ENCODE measurements around the gene NOS3. TPM values are rescaled to one million over a fixed set of nuclear protein-coding genes. Genes with fewer than 3 reads are reported as not detected.

NOS3 gene
- total and polyA plus RNA-seq, 9 of the 15 experiments (the other 6 are each of a cell fraction or from before 2014, with no cell fraction given) = 1.1 to 121 (median 23.6) TPM

DNA sequence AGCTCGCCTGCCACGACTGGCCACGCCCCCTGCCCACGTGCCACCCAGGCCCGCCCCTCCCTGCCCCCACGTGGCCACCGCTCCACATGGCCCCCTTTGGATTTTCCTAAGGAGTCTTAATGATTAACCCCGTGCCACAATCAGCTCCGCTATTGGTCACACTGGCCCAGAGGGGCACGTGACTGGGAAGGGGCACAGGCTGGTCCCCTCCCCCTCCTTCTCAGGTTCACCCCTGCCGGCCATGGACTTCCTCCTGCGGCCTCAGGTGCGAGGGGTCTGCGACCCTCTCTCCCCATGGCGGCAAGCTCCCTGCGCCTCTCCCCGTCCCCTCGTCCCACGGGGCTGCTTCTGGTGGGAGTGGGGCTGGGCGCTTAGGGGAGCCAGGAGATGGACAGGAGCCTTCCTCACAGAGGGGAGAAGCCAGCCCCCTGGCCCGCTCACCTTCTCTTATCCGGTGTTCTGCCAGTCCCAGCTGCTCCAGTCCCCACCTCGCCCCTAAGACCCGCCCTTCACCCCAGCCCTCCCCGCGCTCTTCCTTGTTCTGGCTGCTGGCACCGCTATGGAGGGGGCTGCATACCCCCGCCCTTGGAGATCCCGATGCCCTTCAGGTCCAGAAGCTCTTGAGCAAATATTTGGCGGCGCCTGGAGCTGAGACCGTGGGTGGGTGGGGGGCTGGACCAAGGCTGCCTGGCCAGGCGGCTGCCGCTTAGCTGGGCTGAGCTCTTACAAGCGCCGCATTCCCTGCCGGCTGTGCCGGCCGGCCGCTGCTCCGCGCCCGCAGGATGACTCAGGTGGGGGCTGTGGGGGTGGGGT is 71.8 kb downstream of the NOS3 start (continued):
- TF ChIP-seq NKRF (IDR thresholded peaks at IDR 0.05; ENCODE audit: borderline replicate concordance) = peak; percentile 99
- peak; percentile 93 for TF ChIP-seq KLF13 (tag; IDR thresholded peaks at IDR 0.05; ENCODE audit: borderline replicate concordance, low read depth)
- peak; percentile 84; the same call in 1 of the 2 replicates for TF ChIP-seq JUN (IDR thresholded peaks at IDR 0.05; ENCODE audit: borderline replicate concordance, low read depth, low read length)
- TF ChIP-seq JUN (CRISPR knock-in tag; IDR thresholded peaks at IDR 0.05; ENCODE audit: borderline replicate concordance) = no peak

DNA sequence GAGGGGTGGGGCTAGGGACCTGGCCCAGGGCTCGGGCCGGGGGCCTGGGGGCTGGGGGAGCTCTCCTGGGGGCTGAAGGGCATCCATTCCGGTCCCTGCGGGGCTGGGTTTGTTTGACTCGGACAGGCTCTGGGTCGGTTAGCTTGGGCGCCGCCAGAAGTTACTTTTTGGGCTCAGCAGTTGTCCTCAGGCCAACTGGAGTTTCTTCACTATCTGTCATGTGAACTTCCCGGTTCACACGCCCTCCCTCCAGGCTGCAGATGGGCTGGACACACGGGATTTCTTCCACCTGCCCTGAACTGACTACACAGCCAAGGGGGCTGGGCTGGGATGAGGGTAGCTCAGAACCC is 72.4 kb downstream of the NOS3 start:
- BruUV-seq (replicated peaks) = no TSS peak
- Histone ChIP-seq H3K9ac (ENCODE audit: insufficient read depth in 1 of 2, low read depth in 2 of 2, low read length in 2 of 2) (peak overlapping the region; percentile 21 to 91; a peak in 3 of 4 replicates), H3K27me3 (ENCODE audit: control insufficient read depth in 2 of 2, insufficient read depth in 2 of 2, low read length in 2 of 2) (no peaks in the 10 kb centered on the region), H3K4me2 (ENCODE audit: insufficient read depth, low read length) (peak overlapping the region; percentile 63), H3K9me3 (replicated peaks; ENCODE audit: control insufficient read depth, insufficient read depth, low read depth, low read length) (no peaks in the 10 kb centered on the region), H4K20me1 (replicated peaks; ENCODE audit: control insufficient read depth, insufficient read depth, low read length) (peaks cover 10% of the 10 kb centered on the region), H3K36me3 (ENCODE audit: control insufficient read depth, insufficient read depth, low read length) (peaks cover 58% of the 10 kb centered on the region), H3K27ac (ENCODE audit: extremely low read depth, low read depth, low read length) (peak overlapping the region; percentile 90), H3K9me1 (ENCODE audit: control insufficient read depth, insufficient read depth, low read length) (no peaks in the 10 kb centered on the region), H3K79me2 (ENCODE audit: control insufficient read depth, insufficient read depth, low read length) (peaks cover 68% of the 10 kb centered on the region), H3K4me3 (peak overlapping the region; percentile 84; the same call in 1 of the 2 replicates), H3K4me1 (replicated peaks in 1 of 2; ENCODE audit: control insufficient read depth in 2 of 2, insufficient read depth in 2 of 2, low read length in 2 of 2) (peaks cover 42 to 80% of the 10 kb centered on the region in 2 experiments), H2AFZ (ENCODE audit: low read depth, low read length) (no peak overlapping the region)
- ATAC-seq (peak; percentile 0; the same call in 2 of the 3 replicates), FAIRE-seq (peak; percentile 78), DNase-seq (ENCODE audit: extremely low read depth in 1 of 4, low spot score in 3 of 4) (peak in 3 of 4 experiments; percentile 59 to 70 (median 65))
- in situ Hi-C loops (cut with MboI) (no loop called here), intact Hi-C loops (cut with micrococcal nuclease) (no loop called here)
- 11% methylated on average over 10 of the region's 11 CpGs for WGBS (ENCODE audit: insufficient coverage, low coverage, missing lambda C conversion rate)
- CTCF ChIA-PET (ENCODE audit: low intra/inter-chr PET ratio) = no interaction called here
- POLR2A ChIA-PET = interaction anchor here (0.6 to 2.7 kb wide), 12 partner anchors 8 to 720 kb away, joined by 3 to 9 read pairs (median 4); partner anchors contain the start of gene FASTK
- TF ChIP-seq ILF3 (IDR thresholded peaks at IDR 0.05; ENCODE audit: borderline replicate concordance) = no peak
- no peak for TF ChIP-seq HDGF (IDR thresholded peaks at IDR 0.05)
- no peak for TF ChIP-seq RFX7 (CRISPR knock-in tag; IDR thresholded peaks at IDR 0.05)
- no peak for TF ChIP-seq KLF6 (CRISPR knock-in tag; IDR thresholded peaks at IDR 0.05; ENCODE audit: borderline replicate concordance)
- TF ChIP-seq CHAMP1 (IDR thresholded peaks at IDR 0.05) = no peak
- no peak for TF ChIP-seq ELF4 (CRISPR knock-in tag; IDR thresholded peaks at IDR 0.05)
- no peak for TF ChIP-seq MTF1 (CRISPR knock-in tag; IDR thresholded peaks at IDR 0.05; ENCODE audit: borderline replicate concordance)
- no peak for TF ChIP-seq NR2C2 (CRISPR knock-in tag; IDR thresholded peaks at IDR 0.05)
- 0 out of 2 replicates have a peak, but pooled peaks have one; percentile 20 for TF ChIP-seq NR2C2 (tag; IDR thresholded peaks at IDR 0.05)
- TF ChIP-seq CXXC5 (CRISPR knock-in tag; IDR thresholded peaks at IDR 0.05) = no peak
- no peak for TF ChIP-seq GABPA (tag; conservative IDR thresholded peaks at IDR 0.05; ENCODE audit: low read depth)

Measured in K562 (cell line).